Stimulated activated CD8-positive, alpha-beta memory T cell treated with anti-CD3 and anti-CD28 coated beads, Interleukin-15, amount 100 ng/mL, for 48 hours (primary cell): Measurements from ENCODE around the gene THEMIS2.
"Not testable (repeated sequence)": the region's sequence is repeated elsewhere in the genome, so short reads cannot be mapped to it uniquely, and the experiment has no call there.

Experiments
- DNase-seq, 2 donors: peaks; one replicate each; pipeline ENCODE4 v3.0.0-alpha.2; 2020; ENCODE audit warnings: low read depth in 2 of 2

The THEMIS2 gene

DNA sequence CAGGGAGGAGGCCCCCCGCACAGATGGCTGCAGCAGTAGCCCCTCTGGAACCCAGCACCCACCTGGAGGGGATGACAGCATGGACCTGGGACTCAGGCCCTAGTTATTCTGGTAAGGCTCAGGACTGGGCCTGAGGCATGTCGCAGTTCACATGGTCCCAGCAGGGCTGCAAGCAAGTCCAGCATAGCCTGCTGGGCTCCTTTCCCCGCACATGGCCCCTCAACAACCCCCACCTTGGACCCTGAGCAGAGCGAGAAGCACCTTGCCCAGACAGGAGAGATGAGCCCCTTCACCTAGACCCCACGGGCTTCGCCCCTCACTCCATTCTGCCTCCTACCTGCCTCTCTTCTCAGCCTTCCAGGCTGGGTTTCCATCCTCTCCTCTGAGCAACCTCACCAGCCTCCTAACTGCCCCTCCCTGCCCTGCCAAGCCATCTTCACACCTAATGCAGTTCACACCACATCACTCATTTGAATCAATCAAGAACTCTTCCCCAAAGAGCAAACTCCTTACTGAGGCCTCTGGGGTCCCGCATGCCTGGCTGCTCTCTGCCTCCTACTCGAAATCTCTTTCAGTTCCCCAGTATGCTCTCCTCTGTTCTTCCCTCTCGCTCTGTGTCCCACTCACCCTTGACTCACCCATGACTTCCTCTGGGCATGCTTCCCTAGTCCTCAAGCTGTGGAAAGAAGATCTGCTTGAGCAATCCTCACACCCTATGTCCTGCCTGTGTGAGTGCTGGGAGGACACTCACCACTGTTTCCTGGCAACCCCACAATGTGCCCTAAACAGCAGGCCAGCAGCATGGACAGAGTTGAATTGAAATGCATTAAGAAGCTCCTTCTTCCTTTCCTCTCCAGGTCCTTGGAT lies 9.4 kb upstream of the THEMIS2 start:
- no peak for DNase-seq

DNA sequence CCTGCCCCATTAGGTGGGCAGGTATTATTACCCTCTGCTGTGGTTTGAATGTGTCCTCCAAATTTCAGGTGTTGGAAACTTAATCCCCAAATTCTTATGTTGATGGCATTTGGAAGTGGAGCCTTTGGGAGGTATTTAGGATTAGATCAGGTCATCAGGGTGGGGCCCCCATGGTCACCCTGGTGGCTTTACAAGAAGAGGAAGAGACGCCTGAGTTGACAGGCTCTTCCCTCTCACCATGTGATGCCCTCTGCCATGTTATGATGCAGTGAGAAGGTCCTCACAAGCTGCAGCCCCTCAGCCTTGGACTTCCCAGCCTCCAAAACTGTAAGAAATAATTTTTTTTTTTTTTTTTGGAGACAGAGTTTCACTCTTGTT lies 8.8 kb upstream of the THEMIS2 start:
- no peak for DNase-seq

DNA sequence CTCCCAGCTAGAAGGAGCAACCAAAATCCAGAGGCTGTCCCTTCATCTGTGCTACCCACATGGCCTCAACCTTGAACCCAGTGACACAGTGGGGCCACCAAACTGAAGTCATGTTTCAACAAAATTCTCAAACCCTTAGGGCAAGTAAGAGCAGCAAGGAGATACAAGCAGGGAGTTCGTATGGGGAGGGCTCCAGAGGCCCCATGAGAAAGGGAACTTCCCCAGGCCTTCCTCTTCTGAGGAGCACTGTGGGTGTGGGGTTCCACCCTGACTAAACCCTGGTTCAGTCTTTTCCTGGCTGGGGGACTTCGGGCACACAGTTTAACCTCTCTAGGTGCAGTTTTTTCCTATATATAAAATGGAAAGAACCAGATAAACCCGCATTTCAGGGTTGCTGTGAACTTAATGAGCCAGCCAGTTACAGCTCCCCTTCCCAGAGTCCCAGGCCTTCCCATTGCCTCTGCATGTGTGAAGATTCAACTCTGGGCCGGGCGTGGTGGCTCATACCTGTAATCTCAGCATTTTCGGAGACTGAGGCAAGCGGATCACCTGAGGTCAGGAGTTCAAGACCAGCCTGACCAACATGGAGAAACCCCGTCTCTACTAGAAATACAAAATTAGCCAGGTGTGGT lies 8.0 kb upstream of the THEMIS2 start:
- no peak for DNase-seq

DNA sequence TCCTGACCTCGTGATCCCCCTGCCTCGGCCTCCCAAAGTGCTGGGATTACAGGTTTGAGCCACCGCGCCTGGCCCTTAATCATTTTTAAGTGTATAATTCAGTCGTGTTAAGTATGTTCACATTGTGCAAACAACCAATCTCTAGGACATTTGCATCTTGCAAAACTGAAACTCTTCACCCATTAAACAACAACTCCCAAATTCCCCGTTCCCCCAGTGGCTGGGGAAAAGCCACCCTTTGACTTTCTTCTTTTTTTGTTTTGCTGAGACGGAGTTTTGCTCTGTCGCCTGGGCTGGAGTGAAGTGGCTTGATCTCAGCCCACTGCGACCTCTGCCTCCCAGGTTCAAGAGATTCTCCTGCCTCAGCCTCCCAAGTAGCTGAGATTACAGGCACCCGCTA lies 6.5 kb upstream of the THEMIS2 start:
- no peak for DNase-seq

DNA sequence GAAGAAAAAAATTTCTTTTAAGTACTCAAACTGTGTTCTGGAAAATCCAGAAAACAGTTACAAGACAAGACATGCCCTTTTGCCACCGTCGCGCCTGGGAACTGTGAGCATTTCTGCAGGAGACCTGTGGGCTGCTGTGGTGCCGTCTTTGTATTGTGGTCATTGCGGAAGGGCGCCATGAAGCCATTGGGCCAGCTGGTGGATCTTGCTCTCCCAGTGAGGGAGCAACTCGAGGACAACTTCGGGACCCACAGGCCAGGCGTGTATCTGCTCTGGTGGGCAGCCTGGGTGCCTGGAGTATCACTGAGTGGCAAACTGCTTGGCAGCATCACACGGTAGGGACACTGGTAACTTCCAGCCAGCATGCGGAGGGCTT lies 3.8 kb upstream of the THEMIS2 start:
- no peak for DNase-seq

DNA sequence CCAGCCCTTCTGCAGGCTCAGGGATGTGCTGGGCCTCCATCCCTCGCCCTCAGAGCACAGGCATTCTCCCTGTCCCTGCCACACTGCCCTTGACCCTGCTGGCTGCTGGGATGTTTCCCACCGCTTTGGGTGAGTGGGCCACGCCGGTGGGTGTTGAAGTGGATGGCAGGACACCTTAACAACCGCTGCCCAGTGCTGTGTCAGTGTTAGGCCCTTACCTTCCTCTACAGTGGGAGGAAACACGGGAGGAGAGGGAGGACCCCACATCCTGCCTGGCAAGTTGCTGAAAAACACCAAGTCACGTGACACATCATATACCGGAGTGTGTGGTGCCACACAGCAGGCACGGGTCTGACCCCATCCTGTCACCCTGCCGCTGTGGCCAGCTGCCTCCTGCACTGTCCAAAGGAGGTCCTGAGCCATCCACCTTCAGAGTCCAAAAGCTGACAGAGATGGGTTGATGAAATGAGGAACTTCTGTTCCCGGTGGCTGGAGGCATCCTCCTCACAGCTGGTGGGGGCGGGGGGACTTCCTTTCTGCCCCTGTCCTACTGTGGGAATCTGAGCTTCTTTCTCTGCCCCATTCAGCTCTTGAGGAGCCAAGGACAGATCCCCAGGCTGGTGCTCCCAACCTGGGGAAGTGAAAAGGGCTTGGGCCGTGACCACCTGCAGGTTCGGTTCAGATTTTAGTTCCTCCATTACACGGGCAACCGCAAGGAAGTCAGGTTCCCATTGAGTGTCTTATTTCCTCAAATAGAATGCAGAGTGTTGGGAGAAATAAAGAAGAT lies 3.2 kb upstream of the THEMIS2 start:
- peak in 1 of 2 donors; percentile 40 for DNase-seq

DNA sequence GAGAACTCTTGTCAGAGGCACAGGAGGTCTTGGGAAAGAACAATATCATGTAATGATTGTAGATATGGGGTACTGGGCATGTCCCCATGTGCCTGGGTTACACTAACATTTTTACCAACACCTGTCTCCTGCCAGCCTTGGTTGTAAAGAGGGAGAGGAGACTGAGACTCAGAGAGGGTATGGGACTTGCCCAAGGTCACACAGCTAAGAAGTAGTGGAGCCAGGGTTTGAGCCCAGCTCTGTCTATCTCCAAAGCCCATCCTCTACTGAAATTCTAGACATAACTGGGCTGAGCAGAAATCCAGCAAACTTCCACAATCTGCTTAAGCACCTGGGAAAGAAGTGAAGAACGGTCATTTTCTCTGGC lies 2.6 kb upstream of the THEMIS2 start:
- no peak for DNase-seq

DNA sequence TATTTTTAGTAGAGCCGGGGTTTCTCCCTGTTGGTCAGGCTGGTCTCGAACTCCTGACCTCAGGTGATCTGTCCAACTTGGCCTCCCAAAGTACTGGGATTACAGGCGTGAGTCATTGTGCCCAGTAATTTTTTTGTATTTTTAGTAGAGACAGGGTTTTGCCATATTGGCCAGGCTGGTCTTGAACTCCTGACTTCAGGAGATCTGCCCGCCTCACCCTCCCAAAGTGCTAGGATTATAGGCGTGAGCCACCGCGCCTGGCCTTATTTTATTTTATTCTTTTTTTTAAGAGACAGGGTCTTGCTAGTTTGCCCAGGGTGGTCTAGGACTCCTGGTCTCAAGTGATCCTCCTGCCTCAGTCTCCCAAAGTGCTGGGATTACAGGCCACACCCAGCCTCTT lies 1.3 kb upstream of the THEMIS2 start:
- not testable (repeated sequence) for DNase-seq

DNA sequence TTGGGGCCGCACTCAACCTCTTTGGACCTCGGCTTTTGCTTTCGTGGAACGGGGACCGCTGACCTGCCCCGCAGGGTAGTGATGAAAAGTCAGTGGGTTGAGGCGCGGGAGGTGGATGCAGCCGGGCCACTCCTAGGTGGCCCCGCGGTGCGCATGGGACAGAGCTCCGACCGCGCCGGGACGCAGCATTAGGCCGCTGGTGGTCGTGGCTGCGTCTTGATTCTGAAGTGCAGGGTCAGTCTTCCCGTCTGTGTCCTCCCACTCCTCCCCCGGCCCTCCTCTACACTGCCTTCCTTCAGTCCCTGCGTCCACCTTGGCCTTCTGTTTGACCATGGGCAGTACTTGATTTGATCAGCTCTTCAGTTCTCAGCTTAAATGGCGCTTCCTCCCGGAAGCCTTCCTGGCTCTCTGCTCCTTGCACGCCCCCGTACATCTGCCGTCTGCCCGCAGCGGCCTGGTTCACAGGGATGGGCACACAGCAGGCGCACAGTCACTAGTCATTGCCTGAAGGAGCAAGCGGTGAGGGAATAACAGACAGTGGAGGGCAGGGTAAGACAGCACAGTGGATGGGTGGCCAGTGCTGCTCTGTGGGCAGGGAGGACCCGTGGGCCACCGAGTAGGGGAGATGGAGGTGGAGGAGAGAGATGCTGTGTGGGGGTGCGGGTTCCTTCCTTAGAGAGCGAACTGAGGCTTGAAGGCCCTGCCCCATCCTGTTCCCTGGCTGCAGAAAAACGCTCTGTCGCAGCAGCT lies 633 bp downstream of the THEMIS2 start:
- DNase-seq = no peak

DNA sequence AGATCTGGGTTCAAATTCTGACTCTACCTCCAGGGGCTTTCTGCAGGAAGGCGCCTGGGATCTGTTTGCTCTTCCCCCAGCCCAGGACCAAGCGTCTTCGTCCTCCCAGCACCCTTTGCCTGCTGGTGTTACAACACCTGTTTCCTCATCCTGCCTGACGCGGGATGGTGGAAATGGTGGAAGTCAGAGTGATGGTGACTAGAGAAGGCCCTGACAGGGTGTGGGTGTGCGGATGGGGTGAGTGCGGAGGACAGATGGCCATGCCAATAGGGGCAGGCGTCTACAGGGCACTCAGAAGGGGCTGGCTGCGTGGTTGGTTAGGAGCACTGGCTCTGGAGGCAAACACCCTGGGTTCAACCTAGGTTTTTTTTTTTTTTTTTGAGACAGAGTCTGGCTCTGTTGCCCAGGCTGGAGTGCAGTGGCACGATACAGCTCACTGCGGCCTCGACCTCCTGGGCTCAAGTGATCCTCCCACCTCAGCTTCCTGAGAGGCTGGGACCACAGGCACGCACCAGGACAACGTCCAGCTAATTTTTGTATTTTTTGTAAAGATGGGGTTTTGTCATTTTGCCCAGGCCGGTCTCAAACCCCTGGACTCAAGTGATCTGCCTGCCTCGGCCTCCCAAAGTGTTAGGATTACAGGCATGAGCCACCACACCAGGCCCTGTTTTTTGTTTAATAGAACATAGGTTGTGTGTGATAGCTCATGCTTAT lies 1.5 kb downstream of the THEMIS2 start:
- DNase-seq = no peak

DNA sequence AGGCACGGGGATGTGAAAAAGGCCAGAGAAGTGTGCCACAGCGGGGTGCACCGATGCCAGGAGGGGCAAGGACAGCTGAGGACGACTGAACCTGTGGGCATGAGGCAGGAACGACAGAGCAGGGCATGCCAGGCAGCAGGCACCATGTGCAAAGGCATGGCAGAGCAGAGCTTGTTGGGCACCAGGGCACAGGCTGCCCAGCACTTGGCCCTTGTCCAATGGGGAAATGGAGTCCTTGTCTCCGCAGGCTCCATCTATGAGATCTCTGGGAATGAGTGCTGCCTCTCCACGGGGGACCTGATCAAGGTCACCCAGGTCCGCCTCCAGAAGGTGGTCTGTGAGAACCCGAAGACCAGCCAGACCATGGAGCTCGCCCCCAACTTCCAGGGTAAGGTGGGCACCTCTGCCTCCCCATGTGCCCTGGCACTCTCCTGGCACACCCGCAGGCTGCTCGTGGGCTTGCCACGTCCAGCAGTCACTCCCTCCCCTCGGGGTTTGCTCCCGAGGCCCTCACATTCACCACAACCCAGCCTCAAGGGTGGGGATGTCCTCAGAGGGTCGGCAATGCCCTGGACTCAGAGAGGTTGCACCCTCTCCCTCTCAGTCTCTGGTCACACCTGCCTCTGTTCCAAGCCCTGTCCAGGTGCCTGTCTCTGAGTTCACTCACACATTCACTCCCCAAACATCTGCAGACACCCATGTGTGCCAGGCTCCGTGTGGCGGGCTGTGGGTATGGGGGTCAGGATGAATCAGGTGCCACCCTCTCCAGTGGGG lies 4.2 kb downstream of the THEMIS2 start:
- no peak for DNase-seq

DNA sequence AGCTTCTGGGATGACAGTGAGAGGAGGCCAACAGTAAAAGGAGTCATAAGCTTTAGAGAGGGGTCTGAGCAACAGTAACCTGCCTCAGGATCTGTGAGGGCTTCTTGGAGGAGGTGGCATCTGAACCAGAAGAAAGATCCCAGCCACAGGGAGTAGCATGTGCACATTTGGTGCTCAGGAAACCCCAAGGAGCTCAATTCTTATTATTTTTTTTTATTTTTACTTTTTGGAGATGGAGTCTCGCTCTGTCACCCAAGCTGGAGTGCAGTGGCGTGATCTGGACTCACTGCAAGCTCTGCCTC lies 4.7 kb downstream of the THEMIS2 start:
- DNase-seq = no peak

DNA sequence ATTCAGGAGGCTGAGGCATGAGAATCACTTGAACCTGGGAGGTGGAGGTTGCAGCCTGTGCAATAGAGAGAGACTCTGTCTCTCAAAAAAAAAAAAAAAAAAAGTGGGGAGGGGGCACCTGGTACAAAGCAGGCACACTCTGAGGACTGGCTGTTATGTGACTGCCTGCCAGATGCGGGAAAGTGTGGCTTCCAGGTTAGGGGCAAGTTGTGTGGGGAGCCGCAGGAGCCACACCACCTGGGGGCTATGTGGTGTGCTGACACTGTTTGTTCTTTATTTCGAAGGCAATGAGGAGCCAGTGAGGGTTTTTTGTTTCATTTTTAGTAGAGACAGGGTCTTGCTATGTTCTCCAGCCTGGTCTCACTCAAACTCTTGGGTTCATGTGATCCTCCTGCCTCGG lies 5.7 kb downstream of the THEMIS2 start:
- DNase-seq = no peak

DNA sequence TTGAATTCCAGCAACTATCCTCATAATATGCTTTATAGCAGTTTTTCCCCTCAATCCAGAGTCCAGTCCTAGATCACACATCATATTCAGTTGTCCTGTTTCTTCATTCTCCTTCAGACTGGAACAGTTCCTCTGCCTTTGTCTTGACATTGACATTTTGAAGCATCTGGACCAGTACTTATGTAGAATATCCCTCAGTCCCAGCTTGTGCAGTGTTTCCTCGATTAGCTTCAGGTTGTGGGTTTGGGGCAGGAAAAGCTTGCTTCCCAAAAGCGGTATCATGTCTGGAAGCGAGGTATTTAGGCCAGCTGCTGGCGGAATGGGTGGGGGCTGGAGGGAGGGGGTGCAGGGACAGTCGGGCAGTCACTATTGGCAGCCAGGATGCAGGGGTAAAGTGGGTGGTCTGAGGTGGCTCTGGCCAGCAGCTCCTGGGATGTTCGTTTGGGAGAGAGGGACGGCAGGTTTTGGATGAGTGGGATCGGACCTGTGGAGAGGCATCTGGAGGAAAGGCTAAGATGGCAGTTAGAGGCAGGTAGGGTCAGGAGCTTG lies 6.5 kb downstream of the THEMIS2 start:
- no peak for DNase-seq

DNA sequence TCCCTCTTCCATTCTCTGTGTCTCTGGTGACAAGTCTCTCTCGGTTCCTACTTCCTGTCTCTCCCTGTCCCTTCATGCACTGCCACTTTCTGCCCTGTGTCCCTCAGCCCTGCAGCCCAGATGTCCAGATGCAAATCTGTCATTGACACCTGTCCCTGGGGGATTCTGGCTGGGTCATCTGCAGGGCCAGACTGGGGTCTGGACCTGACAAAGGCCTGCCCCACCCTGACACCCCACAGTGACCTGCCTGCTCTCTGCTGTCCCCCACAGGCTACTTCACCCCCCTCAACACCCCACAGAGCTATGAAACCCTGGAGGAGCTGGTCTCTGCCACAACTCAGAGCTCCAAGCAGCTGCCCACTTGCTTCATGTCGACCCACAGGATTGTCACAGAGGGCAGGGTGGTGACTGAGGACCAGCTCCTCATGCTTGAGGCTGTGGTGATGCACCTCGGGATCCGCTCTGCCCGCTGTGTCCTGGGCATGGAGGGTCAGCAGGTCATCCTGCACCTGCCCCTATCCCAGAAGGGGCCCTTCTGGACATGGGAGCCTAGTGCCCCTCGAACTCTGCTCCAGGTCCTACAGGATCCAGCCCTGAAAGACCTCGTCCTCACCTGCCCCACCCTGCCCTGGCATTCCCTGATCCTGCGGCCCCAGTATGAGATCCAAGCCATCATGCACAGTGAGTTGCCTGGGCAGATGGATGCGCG lies 7.2 kb downstream of the THEMIS2 start:
- DNase-seq = no peak

DNA sequence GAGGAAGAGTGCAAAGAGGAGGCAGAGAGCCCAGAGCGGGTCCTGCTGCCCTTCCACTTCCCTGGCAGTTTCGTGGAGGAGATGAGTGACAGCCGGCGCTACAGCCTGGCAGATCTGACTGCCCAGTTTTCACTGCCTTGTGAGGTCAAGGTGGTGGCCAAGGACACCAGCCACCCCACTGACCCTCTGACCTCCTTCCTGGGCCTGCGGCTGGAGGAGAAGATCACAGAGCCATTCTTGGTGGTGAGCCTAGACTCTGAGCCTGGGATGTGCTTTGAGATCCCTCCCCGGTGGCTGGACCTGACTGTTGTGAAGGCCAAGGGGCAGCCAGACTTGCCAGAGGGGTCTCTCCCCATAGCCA lies 10.2 kb downstream of the THEMIS2 start:
- no peak for DNase-seq

DNA sequence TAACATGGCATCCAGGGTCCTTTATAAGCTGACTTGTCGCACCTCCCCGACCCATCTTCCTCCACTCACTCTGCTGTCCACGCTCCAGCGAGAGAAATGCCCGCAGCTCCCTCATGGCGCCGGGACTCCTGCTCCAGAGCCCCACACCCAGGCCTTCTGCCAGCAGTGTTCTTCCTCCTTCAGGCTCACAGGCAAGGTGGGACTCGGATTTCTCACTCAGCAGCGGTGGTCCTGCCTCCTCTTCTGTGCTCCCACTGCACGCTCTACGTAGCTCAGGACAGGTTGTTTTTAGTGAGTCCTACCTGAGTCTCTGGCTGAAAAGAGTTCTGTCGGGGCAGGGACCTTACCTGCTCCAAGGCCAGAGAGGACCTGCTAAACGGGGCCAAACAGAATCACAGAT lies 11.2 kb downstream of the THEMIS2 start:
- DNase-seq = no peak

DNA sequence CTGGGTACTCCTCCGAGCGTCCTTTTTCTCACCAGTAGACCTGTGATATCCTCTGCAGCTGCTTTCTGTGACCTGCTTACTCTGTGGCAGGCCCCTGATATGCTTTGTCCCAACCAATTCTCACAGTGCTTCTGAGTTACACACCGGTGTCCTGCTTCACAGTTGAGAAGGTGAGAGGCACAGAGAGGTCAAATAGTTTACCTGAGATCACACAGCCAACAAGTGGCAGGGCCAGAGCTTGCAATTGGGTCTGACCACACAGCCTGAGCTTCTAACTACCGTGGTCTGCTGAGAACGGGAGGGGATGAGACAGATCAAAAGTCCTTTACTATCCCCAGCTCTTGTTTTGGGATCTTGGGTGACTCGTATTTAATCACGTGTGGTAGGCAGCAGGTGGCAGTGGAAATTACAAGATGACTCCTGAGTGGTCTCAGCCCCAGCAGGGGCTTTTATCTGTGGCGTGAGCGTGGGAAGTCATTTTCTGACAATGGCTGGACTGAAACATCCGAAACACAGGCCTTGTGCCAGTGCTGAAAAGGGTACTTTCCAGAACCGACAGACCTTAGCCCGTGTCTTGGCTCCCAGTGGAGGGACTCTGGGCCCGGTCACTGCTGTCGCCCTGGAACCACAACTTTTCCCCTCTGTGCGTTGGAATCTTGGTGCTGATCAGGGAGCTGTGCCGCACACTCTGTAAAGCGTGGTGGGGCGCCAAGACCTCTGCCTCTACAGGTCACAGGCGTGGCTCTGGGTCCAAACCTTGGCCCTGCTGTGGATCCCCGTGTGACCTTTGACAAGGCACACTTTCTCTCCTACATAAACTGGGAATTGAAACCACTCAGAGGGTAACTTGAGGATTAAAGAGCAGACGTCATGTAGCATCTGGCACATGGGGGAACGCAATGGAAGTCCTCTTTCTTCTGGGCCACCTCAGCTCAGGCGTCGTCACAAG lies 11.9 kb downstream of the THEMIS2 start:
- no peak for DNase-seq

DNA sequence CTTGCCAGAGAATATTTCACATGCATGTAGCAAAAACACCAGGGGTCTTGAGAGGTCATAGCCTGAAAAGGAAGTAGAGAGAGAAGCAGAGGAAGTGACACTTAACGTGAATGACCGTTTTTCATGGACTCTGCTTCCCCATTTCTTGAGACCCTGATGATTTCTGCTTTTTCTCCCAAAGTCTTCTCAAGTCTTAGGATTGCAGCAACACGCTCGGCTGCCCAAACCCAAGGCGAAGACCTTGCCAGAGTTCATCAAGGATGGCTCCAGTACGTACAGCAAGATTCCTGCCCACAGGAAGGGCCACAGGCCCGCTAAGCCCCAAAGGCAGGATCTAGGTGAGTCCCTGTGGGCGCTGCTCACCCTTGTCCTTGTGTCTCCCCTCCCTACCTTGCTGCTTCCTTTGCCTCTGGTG lies 12.8 kb downstream of the THEMIS2 start:
- DNase-seq = no peak
